ENCODE results near the gene RMND5B. TPM values are rescaled to one million over a fixed set of nuclear protein-coding genes. Genes with fewer than 3 reads are reported as not detected.

The RMND5B gene
- polyA plus RNA-seq, 1 donor from 2014 or later: 37.3 TPM

GRCh38 chr5:178160176-178160575 is 29.4 kb downstream of the RMND5B start:
- no peak overlapping the region for H3K9ac ChIP-seq (ENCODE audit: low read length)
- no peak overlapping the region for H3K27ac ChIP-seq (ENCODE audit: low read length)
- TF ChIP-seq POLR2AphosphoS5 (IDR thresholded peaks at IDR 0.05): no peak
- TF ChIP-seq EZH2 (IDR thresholded peaks at IDR 0.05; ENCODE audit: borderline replicate concordance, insufficient read depth, low read length, poor library complexity, severe bottlenecking): no peak
- no peak for TF ChIP-seq MXI1 (conservative IDR thresholded peaks at IDR 0.05; ENCODE audit: poor library complexity, severe bottlenecking)
- TF ChIP-seq SMC3 (conservative IDR thresholded peaks at IDR 0.05; ENCODE audit: poor library complexity): no peak
- TF ChIP-seq, protein P1, sequence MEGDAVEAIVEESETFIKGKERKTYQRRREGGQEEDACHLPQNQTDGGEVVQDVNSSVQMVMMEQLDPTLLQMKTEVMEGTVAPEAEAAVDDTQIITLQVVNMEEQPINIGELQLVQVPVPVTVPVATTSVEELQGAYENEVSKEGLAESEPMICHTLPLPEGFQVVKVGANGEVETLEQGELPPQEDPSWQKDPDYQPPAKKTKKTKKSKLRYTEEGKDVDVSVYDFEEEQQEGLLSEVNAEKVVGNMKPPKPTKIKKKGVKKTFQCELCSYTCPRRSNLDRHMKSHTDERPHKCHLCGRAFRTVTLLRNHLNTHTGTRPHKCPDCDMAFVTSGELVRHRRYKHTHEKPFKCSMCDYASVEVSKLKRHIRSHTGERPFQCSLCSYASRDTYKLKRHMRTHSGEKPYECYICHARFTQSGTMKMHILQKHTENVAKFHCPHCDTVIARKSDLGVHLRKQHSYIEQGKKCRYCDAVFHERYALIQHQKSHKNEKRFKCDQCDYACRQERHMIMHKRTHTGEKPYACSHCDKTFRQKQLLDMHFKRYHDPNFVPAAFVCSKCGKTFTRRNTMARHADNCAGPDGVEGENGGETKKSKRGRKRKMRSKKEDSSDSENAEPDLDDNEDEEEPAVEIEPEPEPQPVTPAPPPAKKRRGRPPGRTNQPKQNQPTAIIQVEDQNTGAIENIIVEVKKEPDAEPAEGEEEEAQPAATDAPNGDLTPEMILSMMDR (IDR thresholded peaks at IDR 0.05; ENCODE audit: poor library complexity, severe bottlenecking): no peak
- TF ChIP-seq EP300 (conservative IDR thresholded peaks at IDR 0.05; ENCODE audit: poor library complexity, severe bottlenecking): no peak
- no peak for TF ChIP-seq TAF1 (IDR thresholded peaks at IDR 0.05; ENCODE audit: low read depth)
- TF ChIP-seq RAD21 (conservative IDR thresholded peaks at IDR 0.05): no peak
- TF ChIP-seq, protein P2, sequence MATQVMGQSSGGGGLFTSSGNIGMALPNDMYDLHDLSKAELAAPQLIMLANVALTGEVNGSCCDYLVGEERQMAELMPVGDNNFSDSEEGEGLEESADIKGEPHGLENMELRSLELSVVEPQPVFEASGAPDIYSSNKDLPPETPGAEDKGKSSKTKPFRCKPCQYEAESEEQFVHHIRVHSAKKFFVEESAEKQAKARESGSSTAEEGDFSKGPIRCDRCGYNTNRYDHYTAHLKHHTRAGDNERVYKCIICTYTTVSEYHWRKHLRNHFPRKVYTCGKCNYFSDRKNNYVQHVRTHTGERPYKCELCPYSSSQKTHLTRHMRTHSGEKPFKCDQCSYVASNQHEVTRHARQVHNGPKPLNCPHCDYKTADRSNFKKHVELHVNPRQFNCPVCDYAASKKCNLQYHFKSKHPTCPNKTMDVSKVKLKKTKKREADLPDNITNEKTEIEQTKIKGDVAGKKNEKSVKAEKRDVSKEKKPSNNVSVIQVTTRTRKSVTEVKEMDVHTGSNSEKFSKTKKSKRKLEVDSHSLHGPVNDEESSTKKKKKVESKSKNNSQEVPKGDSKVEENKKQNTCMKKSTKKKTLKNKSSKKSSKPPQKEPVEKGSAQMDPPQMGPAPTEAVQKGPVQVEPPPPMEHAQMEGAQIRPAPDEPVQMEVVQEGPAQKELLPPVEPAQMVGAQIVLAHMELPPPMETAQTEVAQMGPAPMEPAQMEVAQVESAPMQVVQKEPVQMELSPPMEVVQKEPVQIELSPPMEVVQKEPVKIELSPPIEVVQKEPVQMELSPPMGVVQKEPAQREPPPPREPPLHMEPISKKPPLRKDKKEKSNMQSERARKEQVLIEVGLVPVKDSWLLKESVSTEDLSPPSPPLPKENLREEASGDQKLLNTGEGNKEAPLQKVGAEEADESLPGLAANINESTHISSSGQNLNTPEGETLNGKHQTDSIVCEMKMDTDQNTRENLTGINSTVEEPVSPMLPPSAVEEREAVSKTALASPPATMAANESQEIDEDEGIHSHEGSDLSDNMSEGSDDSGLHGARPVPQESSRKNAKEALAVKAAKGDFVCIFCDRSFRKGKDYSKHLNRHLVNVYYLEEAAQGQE (IDR thresholded peaks at IDR 0.05; ENCODE audit: borderline replicate concordance): no peak
- no peaks in the 10 kb centered on the region for H3K27me3 ChIP-seq (ENCODE audit: insufficient read depth, low read depth, low read length)
- H3K9me2 ChIP-seq (ENCODE audit: insufficient read depth, low read length): no peaks in the 10 kb centered on the region
- no peaks in the 10 kb centered on the region for H3K9me3 ChIP-seq (ENCODE audit: low read length)
- no peak overlapping the region for H3K4me2 ChIP-seq (ENCODE audit: low read length)
- H3K36me3 ChIP-seq (ENCODE audit: insufficient read depth, low read length): no peaks in the 10 kb centered on the region
- no peak overlapping the region for H3K4me3 ChIP-seq (ENCODE audit: low read length)
- H2AFZ ChIP-seq (ENCODE audit: low read depth, low read length): no peak overlapping the region
- H4K20me1 ChIP-seq (ENCODE audit: insufficient read depth): no peaks in the 10 kb centered on the region
- H3K79me2 ChIP-seq (replicated peaks; ENCODE audit: insufficient read depth, low read length): no peaks in the 10 kb centered on the region
- H3F3A ChIP-seq (ENCODE audit: insufficient read depth, low read length, poor library complexity, severe bottlenecking): no peaks in the 10 kb centered on the region

DNA sequence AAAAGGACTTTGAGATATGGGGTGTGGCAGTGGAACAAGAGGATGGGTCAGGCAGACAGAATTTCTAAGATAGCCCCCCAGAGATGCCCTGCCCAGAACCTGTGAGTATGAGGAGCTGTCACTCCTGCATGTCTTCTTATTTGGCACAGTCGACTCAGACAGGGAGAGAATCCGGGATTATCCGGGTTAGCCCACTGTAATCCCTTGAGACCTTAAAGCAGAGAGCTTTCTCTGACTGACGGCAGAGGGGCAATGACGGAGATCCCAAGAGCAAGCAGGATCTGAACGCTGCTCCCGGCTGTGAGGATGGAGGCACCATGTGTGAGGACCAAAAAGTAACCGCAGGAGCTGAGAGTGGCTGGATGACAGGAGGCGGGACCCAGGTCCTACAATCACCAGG is 31.7 kb downstream of the RMND5B start:
- H3K79me2 ChIP-seq (replicated peaks; ENCODE audit: insufficient read depth, low read length): no peaks in the 10 kb centered on the region

More for the DNA sequence above, 31.7 kb downstream of the RMND5B start:
- Histone ChIP-seq H3K4me2 (ENCODE audit: low read length) (no peak overlapping the region), H3K27me3 (ENCODE audit: insufficient read depth, low read depth, low read length) (no peaks in the 10 kb centered on the region), H4K20me1 (ENCODE audit: insufficient read depth) (no peaks in the 10 kb centered on the region), H3K9me3 (ENCODE audit: low read length) (no peaks in the 10 kb centered on the region), H3K9me2 (ENCODE audit: insufficient read depth, low read length) (no peaks in the 10 kb centered on the region), H3K27ac (ENCODE audit: low read length) (no peak overlapping the region), H3K36me3 (ENCODE audit: insufficient read depth, low read length) (no peaks in the 10 kb centered on the region), H2AFZ (ENCODE audit: low read depth, low read length) (no peak overlapping the region), H3F3A (ENCODE audit: insufficient read depth, low read length, poor library complexity, severe bottlenecking) (no peaks in the 10 kb centered on the region), H3K9ac (ENCODE audit: low read length) (no peak overlapping the region), H3K4me3 (ENCODE audit: low read length) (no peak overlapping the region)
- no peak for TF ChIP-seq EP300 (conservative IDR thresholded peaks at IDR 0.05; ENCODE audit: poor library complexity, severe bottlenecking)
- TF ChIP-seq MXI1 (conservative IDR thresholded peaks at IDR 0.05; ENCODE audit: poor library complexity, severe bottlenecking): no peak
- TF ChIP-seq POLR2AphosphoS5 (IDR thresholded peaks at IDR 0.05): no peak
- no peak for TF ChIP-seq SMC3 (conservative IDR thresholded peaks at IDR 0.05; ENCODE audit: poor library complexity)
- TF ChIP-seq EZH2 (IDR thresholded peaks at IDR 0.05; ENCODE audit: borderline replicate concordance, insufficient read depth, low read length, poor library complexity, severe bottlenecking): no peak
- no peak for TF ChIP-seq RAD21 (conservative IDR thresholded peaks at IDR 0.05)
- TF ChIP-seq, protein P1 (IDR thresholded peaks at IDR 0.05; ENCODE audit: poor library complexity, severe bottlenecking): no peak
- TF ChIP-seq, protein P2 (IDR thresholded peaks at IDR 0.05; ENCODE audit: borderline replicate concordance): no peak
- no peak for TF ChIP-seq TAF1 (IDR thresholded peaks at IDR 0.05; ENCODE audit: low read depth)

All from neural cell (in vitro differentiated cells).